HG02840 (cell line): ENCODE measurements around the gene PHOX2A.
"Not testable (repeated sequence)": the region's sequence is repeated elsewhere in the genome, so short reads cannot be mapped to it uniquely, and the experiment has no call there.

Experiments
- ATAC-seq: cut with Tn5 transposase; IDR thresholded peaks from one replicate; pipeline ENCODE4 v1.9.1; 2021; ENCODE audit warnings: mild to moderate bottlenecking, moderate library complexity, moderate number of reproducible peaks; ENCODE audit not compliant: unreplicated experiment, low FRiP score

Gene PHOX2A

DNA sequence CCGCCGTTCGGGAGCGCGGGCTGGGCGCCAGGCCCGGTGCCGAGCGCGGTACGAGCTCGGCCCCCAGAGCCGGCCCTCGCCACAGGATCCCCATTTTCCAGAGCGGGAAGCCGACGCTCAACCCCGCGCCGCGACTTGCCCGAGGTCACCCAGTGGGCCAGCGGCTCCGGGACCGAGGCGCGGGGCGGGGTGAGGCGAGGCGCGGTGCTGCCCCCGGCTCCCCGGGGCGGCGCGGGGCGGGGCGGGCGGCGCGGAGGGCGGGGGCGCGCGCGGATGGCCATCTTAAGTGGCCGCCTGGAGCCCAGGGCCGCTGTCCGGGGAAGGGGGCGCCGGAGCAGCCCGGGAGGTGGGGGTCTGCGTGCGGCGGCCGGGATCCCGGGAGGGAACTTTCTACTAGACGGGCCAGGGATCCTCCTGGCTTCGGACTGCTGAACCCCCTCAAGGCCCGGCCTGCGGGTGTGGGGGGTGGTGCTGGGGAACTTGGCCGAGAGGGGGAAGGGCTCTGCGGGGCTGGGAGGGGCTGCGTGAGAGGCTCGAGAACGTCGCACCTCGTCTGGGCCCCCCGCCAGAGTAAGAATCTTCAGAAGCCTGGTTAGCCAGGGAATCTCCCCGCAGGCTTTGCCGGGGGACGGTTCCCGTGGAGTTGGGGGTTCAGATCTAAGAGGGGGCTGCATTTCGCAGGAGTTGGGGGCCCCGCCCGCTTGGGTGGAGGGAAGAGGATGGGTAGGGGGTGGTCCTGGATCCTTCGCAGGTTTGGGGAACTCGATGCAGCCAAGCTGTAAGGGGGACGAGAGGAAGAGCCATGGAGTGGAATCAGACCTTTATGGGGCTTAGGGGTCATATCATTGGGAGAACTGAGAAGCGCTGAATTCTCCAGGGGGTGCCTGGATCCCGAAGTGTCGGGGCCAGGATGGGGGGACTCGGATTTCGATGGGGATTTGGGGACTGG lies 20.1 kb downstream of the PHOX2A start:
- peak; percentile 48 for ATAC-seq

DNA sequence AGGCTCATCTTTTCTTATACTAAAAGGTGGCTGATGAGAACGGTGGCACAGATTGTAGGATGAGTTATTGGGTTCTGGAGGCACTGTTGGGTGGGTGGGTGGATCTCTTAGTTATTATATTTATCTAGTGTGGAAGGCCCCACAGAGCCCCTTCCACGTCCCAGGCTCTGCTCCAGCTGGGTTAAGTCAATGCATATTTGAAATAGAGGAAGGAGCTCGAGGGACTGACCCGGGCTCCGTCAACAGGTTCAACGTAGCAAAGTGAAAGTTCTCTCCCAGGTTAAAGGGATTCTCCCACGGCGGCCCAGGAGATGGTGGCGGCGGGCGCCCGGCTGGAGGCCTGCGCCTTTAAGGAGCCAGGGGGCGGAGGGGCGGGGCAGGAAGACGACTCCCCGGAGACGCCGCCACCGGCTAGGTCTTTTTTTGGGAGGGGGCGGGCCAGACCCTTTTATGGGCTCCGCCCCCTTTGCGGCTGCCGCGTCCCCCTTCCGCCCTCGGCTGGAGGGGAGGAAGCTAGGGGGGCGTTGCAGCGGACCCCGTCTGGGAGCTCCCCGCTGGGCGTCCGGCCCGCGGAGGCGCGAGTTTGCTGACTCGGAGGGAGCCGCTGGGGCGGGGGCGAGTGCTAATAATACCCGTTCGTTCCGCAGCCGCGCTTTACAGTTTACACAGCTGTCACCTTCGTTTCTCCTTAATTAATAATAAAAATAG lies 20.9 kb downstream of the PHOX2A start:
- ATAC-seq, result peak; percentile 69

DNA sequence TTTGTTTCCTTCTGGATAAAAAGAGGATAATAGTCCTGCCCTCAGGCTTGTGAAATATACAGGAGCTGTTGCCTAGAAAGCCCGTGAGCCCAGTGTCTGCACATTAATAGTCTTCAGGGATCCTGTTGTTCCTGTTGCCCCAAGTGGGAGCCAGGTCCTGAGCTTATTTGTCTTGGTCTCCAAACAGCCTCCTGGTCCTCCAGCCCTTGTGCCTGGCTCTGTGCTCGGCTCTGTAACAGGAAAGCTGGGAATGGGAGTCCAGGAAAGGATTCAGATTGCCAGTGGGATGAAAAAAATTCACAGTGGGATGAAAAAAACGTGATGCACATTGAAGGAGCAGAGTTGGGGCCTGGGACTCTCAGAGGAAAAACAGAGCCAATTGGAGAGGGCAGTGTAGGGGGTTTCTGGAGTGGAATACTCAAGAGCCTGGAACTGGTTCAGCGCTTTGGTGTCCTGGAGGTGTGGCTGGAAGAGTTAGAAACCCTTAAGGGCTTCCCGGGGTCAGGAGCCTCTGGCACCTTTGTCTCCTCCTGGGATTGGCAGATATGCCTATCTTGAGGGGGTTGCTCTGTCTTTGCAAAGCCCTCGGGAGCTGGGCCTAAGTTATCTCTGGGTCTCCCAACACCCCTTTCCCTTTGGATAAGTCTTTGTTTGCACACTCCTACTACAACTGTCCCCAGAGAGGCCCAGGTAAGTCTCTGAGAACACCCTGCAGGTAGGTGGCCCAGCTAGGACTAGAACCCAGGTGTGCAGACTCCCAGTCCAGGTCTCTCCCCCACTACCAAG lies 21.7 kb downstream of the PHOX2A start:
- no peak for ATAC-seq

DNA sequence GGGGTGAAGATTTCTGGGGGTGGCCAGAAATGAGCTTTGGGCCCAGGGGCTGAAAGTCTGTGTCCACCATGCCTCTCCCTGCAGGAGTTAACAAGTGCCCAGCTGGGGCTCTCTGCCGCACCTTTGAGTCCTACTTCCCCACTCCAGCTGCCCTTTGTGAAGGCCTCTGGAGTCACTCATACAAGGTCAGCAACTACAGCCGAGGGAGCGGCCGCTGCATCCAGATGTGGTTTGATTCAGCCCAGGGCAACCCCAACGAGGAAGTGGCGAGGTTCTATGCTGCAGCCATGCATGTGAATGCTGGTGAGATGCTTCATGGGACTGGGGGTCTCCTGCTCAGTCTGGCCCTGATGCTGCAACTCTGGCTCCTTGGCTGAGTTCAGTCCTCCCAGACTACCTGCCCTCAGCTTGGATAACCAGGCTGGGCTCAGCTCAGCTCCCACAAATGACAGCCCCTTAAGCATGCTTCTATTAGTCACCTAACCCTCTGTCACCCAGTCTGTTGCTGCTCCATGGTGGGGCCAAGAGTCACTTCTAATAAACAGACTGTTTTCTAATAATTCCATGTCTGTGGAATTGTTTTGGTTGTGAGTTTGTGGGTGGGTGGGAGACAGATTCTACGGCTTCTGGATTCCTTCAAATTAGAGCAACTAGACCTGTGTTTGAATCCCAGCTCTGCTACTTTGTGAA lies 22.4 kb downstream of the PHOX2A start:
- ATAC-seq, result no peak

DNA sequence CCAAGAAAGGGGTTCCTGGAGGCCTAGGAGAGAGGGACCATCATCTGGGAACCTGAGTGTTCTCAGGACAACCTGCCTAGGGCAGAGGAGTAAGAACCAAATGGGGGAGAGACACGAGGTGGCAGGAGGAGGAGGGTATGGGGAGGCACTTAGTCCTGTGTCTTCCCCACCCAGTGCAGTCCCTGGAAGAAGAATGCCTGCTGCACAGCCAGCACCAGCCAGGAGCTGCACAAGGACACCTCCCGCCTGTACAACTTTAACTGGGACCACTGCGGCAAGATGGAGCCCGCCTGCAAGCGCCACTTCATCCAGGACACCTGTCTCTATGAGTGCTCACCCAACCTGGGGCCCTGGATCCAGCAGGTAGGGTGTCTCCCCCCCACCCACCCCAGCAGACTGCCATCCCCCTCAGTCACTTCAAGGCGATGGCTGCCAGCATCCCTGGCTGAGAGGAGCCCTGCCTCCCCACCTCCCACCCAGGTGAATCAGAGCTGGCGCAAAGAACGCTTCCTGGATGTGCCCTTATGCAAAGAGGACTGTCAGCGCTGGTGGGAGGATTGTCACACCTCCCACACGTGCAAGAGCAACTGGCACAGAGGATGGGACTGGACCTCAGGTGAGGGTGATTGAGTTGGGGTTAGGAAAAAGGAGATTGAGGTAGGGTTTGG lies 23.1 kb downstream of the PHOX2A start:
- no peak for ATAC-seq

DNA sequence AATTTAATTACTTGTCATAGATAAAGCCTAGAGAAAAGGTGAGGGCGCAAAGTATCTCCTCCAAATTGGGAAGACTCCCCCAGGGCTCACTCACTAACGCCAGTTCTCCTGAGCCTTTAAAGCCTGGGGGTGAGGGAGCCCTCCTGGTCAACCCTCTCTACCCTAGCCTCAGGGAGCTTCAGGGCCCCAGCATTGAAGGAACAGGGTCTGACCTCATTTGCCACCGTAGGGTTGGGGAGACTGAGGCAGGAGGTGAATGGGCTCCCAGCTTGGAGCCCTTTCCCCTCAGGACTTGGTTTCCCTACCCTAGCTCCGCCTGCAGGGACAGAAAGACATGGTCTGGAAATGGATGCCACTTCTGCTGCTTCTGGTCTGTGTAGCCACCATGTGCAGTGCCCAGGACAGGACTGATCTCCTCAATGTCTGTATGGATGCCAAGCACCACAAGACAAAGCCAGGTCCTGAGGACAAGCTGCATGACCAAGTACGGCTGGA lies 25.7 kb downstream of the PHOX2A start:
- ATAC-seq, result no peak

DNA sequence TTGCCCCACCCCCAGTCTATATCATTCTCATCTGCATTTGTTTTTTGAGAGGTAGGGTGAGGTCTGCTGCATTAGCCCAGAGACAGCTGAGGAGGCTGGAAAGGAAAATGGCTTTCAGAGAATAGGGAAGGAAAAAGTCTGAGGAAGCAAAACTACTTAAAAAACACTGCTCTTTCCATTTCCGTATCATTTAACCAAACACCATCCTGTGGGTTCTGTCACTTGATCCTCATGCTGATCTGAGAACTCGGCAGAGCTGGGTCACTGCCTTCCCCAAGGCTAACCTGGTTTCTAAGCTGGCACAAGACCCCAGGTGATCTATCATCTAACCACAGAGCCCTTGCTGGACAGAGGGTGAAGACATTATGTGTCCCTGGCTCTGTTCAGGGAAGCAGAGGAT lies 26.1 kb downstream of the PHOX2A start:
- ATAC-seq, result no peak

DNA sequence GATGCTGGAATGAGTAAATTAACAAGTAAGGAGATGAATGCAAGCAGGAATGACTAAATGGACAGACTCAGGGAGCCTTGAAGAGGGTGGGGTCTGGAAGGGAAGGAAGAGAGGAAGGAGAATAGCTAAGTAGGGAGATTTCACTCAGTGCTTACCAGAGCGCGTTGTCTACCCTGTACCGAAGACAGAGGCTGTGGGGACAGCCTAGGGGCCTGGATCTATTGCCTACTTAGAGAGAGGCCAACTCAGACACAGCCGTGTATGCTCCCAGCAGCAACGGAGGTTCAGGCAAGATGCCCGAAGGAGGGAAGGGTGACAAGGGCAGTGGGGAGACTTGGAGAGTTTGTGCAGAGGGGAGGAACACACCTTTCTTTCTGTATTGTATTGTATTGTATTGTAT lies 27.3 kb downstream of the PHOX2A start, which contains the start of gene FOLR2:
Gene FOLR2, plus strand, starts transcription at position 157 of the 400 bp plus-strand sequence. CDS start 1,791 bp downstream, outside the sequence.
- no peak for ATAC-seq

DNA sequence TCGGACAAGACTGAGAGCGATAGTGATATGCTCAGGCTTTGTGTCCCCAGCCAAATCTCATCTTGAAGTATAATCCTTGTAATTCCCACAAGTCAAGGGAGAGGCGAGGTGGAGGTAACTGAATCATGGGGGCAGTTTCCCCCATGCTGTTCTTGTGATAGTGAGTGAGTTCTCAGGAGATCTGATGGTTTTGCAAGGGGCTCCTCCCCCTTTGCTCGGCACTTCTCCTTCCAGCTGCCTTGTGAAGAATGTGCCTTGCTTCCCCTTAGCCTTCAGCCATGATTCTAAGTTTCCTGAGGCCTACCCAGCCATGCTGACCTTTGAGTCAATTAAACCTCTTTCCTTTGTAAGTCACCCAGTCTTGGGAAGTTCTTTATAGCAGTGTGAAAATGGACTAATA lies 34.9 kb downstream of the PHOX2A start:
- ATAC-seq, result no peak

DNA sequence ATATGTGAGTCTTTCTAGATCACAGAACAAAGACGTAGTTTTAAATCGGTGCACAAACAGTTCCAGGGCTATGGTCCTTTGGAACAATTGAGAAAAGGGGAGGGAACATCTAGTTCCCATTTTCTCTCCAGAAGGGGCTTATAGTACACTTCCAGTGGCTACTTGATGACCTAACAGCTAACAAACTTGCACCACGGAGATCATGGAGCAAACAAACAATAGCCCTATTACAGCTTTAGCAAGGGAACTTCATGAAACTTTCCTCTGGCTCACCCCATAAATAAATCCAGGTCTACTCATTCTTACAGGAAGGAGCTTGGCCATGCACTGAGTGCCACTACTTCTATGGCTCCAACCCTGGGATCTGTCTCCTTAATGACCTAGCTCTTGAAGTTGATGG lies 35.7 kb downstream of the PHOX2A start:
- no peak for ATAC-seq

DNA sequence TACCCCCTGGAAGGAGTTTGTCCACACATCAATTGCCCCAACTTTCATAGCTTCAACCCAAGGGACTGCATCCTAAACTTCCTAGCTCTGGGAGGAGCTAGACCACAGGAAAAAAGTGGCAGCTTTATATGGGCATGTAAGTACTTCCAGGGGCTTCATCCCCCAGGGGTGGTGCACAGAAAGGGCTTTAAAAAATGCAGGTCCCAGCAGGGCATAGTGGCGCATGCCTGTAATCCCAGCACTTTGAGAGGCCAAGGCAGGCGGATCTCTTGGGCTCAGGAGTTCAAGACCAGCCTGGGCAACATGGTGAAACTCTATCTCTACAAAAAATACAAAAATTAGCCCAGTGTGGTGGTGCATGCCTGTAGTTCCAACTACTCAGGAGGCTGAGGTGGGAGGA lies 37.2 kb downstream of the PHOX2A start:
- ATAC-seq, result not testable (repeated sequence)

DNA sequence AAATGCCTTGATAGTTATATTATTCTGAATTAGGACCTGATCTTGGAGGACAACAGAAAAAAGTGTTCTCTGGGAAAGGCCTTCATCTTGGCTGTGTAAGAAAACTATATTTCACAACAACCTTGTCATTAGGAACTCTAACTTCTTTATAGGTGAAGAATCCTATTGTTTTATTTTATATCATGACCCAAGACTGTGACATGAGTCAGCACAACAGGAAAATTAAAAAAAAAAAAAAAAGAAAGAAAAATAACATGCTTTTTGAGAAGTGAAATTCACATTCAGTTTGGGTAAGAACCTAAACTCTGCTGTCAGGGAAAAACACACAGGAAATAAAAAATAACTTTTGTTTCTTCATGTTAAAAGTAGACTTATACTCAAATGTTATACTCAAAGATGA lies 39.1 kb downstream of the PHOX2A start:
- ATAC-seq, result no peak

DNA sequence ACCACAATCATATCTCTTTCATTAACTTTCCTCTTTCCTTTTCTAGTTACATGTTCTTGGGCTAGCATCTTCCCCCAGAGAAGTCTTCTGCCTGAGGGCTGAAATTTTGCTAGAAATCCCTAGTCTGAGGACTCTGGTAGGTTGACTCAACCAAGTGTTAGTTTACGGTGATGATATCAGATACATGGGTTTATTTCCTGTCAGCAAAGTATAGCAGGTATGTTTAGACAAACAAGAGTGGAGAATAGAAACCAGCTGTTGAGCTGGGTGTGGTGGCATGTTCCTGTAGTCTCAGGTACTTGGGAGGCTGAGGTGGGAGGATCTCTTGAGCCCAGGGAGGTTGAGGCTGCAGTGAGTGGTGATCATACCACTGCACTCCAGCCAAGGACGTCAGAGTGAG lies 40.8 kb downstream of the PHOX2A start:
- ATAC-seq, result no peak

DNA sequence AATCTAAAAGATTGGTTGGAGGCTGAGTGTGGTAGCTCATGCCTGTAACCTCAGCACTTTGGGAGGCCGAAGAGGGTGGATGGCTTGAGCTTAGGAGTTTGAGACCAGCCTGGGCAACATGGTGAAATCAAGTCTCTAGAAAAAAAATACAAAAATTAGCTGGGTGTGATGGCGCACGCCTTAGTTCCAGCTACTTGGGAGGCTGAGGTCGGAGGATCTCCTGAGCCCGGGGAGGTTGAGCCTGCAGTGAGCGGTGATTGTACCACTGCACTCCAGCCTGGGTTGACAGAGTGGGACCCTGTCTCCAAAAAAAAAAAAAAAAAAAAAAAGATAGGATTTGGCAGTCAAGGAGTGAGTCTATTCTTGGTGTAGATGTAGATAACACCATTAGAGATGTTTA lies 41.4 kb downstream of the PHOX2A start:
- no peak for ATAC-seq

DNA sequence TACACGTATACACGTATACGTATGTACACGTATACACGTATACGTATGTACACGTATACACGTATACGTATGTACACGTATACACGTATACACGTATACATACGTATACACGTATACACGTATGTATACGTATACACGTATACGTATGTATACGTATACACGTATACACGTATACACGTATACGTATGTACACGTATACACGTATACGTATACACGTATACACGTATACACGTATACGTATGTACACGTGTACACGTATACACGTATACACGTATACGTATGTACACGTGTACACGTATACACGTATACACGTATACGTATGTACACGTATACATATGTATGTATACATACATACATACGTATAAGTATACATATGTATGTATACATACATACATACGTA lies 42.5 kb downstream of the PHOX2A start:
- ATAC-seq, result not testable (repeated sequence)

DNA sequence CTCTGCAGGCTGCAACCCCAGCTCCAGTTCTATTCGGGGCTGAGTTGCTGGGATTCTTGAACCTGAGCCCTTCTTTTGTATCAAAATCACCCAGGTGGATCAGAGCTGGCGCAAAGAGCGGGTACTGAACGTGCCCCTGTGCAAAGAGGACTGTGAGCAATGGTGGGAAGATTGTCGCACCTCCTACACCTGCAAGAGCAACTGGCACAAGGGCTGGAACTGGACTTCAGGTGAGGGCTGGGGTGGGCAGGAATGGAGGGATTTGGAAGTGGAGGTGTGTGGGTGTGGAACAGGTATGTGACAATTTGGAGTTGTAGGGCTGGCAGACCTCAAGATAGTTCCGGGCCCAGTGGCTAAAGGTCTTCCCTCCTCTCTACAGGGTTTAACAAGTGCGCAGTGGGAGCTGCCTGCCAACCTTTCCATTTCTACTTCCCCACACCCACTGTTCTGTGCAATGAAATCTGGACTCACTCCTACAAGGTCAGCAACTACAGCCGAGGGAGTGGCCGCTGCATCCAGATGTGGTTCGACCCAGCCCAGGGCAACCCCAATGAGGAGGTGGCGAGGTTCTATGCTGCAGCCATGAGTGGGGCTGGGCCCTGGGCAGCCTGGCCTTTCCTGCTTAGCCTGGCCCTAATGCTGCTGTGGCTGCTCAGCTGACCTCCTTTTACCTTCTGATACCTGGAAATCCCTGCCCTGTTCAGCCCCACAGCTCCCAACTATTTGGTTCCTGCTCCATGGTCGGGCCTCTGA lies 48.3 kb downstream of the PHOX2A start:
- ATAC-seq, result no peak

DNA sequence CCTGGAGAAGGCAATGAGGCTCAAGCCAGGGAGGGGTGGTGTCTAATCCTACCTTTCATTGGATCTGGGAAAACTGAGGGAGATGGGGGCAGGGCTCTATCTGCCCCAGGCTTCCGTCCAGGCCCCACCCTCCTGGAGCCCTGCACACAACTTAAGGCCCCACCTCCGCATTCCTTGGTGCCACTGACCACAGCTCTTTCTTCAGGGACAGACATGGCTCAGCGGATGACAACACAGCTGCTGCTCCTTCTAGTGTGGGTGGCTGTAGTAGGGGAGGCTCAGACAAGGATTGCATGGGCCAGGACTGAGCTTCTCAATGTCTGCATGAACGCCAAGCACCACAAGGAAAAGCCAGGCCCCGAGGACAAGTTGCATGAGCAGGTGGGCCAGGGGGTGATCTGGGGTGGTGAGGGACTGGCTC lies 52.0 kb downstream of the PHOX2A start, which contains the start of gene FOLR1:
Gene FOLR1, plus strand, starts transcription at position 180 of the 421 bp plus-strand sequence. Its CDS starts 34 bp downstream, at position 214.
- no peak for ATAC-seq

DNA sequence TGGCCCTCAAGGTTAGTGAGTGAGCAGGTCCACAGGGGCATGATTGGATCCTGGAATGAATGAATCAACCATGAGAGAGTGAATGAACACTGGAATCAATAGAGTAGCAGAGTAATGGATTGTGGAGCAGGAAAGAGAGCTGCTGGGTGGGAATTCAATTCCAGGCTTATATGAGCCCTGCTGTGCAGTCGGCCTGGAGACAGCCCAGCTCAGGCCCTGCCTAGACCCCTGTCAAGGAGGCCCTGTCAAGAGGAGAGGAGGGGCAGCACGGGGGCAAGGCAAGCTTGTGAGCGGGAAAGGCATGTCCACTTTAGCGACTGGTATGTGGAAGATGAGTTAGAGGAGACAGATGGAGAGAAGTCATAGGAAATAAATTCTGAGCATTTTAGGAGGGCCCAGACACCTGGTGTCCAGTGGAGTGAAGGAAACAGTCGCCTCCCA lies 53.3 kb downstream of the PHOX2A start:
- ATAC-seq, result no peak
